Stomach (tissue), 9 donors: Measurements from ENCODE around the gene ABR. TPM values are rescaled to one million over a fixed set of nuclear protein-coding genes. Genes with fewer than 3 reads are reported as not detected.
A peak's percentile ranks its signal among the peaks of the same experiment; 100 is the strongest.

Experiments
- DNase-seq, 2 donors: peaks; one replicate each; pipeline versions ENCODE4 v3.0.0 to v3.0.0-alpha.2; 2013 to 2019
- H3K27ac ChIP-seq, 5 donors: fragments of 200-600 bp in 4 of 5; sonication (generic) in 4 of 5; one replicate each; pipeline ENCODE4 v1.5.1; 2013 to 2019; ENCODE audit warnings: mild to moderate bottlenecking in 1 of 5, moderate library complexity in 1 of 5
- H3K27me3 ChIP-seq, 3 donors: fragments of 200-600 bp; sonication (generic); one replicate each; pipeline ENCODE4 v1.5.1; 2017 to 2019; ENCODE audit warnings: mixed run types in 1 of 3
- H3K36me3 ChIP-seq, 4 donors: fragments of 200-600 bp; sonication (generic); 1 replicate in 3 of 4; 2 replicates in 1 of 4; pipeline ENCODE4 v1.5.1; 2016 to 2019
- H3K4me1 ChIP-seq, 4 donors: fragments of 200-600 bp; sonication (generic); one replicate each; pipeline ENCODE4 v1.5.1; 2016 to 2019
- H3K4me3 ChIP-seq, 4 donors: fragments of 200-600 bp; sonication (generic) in 3 of 4; one replicate each; pipeline ENCODE4 v1.5.1; 2016 to 2019; ENCODE audit warnings: mild to moderate bottlenecking in 1 of 4
- H3K9me3 ChIP-seq, 4 donors: fragments of 200-600 bp; sonication (generic); one replicate each; pipeline ENCODE4 v1.5.1; 2016 to 2019
- EP300 ChIP-seq: sonication (generic); formaldehyde crosslinking; IDR thresholded peaks from one replicate; pipeline ENCODE4 v1.6.1; 2017; ENCODE audit warnings: antibody characterized with exemption
- POLR2A ChIP-seq, 4 donors: fragments of 450-650 bp; IDR thresholded peaks; one replicate each; pipeline ENCODE4 v1.6.1; 2016; ENCODE audit warnings: antibody characterized with exemption in 4 of 4, control low read depth in 2 of 4, mild to moderate bottlenecking in 1 of 4, moderate library complexity in 1 of 4
- POLR2AphosphoS5 ChIP-seq, 3 donors: sonication (generic); formaldehyde crosslinking; IDR thresholded peaks; one replicate each; pipeline ENCODE4 v1.6.1; 2016; ENCODE audit warnings: antibody characterized with exemption in 3 of 3
- WGBS, 5 donors: extraction: QIAGEN DNeasy Blood & Tissue Kit in 3 of 5; methylation state at CpG; one replicate each; pipeline versions ENCODE4 v1.1.5 to v1.1.7; 2013 to 2018; 5-methylcytosine and 5-hydroxymethylcytosine counted together
- intact Hi-C: fragments of 100-400 bp; cut with DNase I; formaldehyde crosslinking; loops from one replicate; pipeline ENCODE4 v1.15.1; 2023; ENCODE audit warnings: low total_unique reads
- polyA plus RNA-seq, 3 donors: library from polyadenylated mRNA; stranded (reverse); fragments of 200-250 nt; gene quantifications; one replicate each; pipeline ENCODE4 v1.2.3, GENCODE V29; 2013
- total RNA-seq, 5 donors: library from RNA; depleted of rRNA; stranded (reverse); fragments of >200 nt; gene quantifications; one replicate each; pipeline versions ENCODE4 v1.1.0 to v1.2.3, GENCODE V29; 2014 to 2016
- TF ChIP-seq, protein P1 (sequence below), 7 experiments: fragments of 450-650 bp in 4 of 7; fragments of 200-600 bp in 3 of 7; sonication (generic) in 3 of 7; IDR thresholded peaks; one replicate each; pipeline ENCODE4 v1.5.1; 2016 to 2019; ENCODE audit warnings: antibody characterized with exemption in 7 of 7, control low read depth in 2 of 7, mild to moderate bottlenecking in 1 of 7
- donor health status: healthy with polysubstance abuse.
- donor health status: Bipolar disorder and iron deficiency.
- donor health status: healthy.

ABR gene
- total and polyA plus RNA-seq, 8 donors, result 28.3 to 1,523 (median 73.4) TPM

DNA sequence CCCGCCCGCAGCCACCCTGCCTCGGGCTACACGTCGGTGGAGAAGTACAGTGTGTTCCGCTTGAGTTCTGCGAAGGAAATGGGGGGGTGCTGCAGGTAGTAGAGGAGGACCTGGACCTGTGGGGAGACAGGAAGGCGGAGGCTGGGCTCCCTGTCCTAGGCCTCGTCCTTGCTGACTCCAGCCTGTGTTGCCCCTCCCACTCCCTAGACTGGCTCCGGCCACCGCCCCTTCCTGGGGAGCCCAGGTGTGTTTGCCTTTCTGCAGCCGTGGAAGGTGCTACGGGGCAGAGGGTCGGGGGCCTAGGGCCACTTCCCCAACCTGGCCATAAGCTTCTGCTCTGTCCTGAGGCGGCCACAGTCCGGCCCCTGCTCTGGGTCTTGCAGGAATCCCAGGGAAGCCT, 173.7 kb downstream of the ABR start:
- intact Hi-C loops, result loop anchor here (10.0 kb wide), 1 partner anchor 49 kb away; no protein-coding TSS in a partner anchor
- no peak for TF ChIP-seq POLR2A (IDR thresholded peaks at IDR 0.05)
- peak in 2 of 3 donors; percentile 30 to 52 for TF ChIP-seq POLR2AphosphoS5 (IDR thresholded peaks at IDR 0.05)
- no peak for TF ChIP-seq EP300
- peak; percentile 81 to 87 for DNase-seq
- Histone ChIP-seq H3K27ac (peak overlapping the region; percentile 86 to 91 (median 89)), H3K4me3 (peak overlapping the region; percentile 16 to 25 (median 20)), H3K27me3 (no peaks in the 10 kb centered on the region), H3K36me3 (peaks cover 48 to 97% (median 93%) of the 10 kb centered on the region in 4 donors), H3K9me3 (no peaks in the 10 kb centered on the region), H3K4me1 (peaks cover 54 to 86% (median 72%) of the 10 kb centered on the region in 4 donors)
- WGBS, 5 donors, result 28 to 51% (median 35%) methylated on average over 11 to 16 of the region's 16 CpGs

GRCh38 chr17:1005361-1005946, 174.3 kb downstream of the ABR start:
- Histone ChIP-seq H3K27me3 (no peaks in the 10 kb centered on the region), H3K27ac (peak overlapping the region; percentile 86 to 91 (median 89)), H3K4me3 (peak overlapping the region; percentile 16 to 25 (median 20)), H3K36me3 (peaks cover 48 to 97% (median 93%) of the 10 kb centered on the region in 4 donors), H3K4me1 (peaks cover 59 to 92% (median 78%) of the 10 kb centered on the region in 4 donors), H3K9me3 (no peaks in the 10 kb centered on the region)
- TF ChIP-seq EP300 (no peak), POLR2AphosphoS5 (IDR thresholded peaks at IDR 0.05) (peak; percentile 6 to 70 (median 31))
- DNase-seq, result peak; percentile 85 to 91
- 10 to 23% (median 16%) methylated on average over 23 of the region's 23 CpGs for WGBS, 5 donors
- intact Hi-C loops, result loop anchor here (10.0 kb wide), 1 partner anchor 49 kb away; no protein-coding TSS in a partner anchor

GRCh38 chr17:1004769-1005295, 174.9 kb downstream of the ABR start:
- peak overlapping the region; percentile 86 to 91 (median 89) for H3K27ac ChIP-seq
- intact Hi-C loops, result loop anchor here (10.0 kb wide), 1 partner anchor 50 kb away; no protein-coding TSS in a partner anchor
- H3K4me3 ChIP-seq, result no peak overlapping the region
- TF ChIP-seq POLR2AphosphoS5 (IDR thresholded peaks at IDR 0.05), result peak in 1 of 3 donors; percentile 25
- TF ChIP-seq POLR2A (IDR thresholded peaks at IDR 0.05), result no peak
- WGBS, 5 donors, result 27 to 61% (median 44%) methylated on average over 10 to 13 of the region's 13 CpGs
- H3K9me3 ChIP-seq, result no peaks in the 10 kb centered on the region
- peaks cover 59 to 96% (median 81%) of the 10 kb centered on the region in 4 donors for H3K4me1 ChIP-seq
- peak; percentile 33 to 51 for DNase-seq
- peaks cover 48 to 97% (median 93%) of the 10 kb centered on the region in 4 donors for H3K36me3 ChIP-seq
- H3K27me3 ChIP-seq, result no peaks in the 10 kb centered on the region

DNA sequence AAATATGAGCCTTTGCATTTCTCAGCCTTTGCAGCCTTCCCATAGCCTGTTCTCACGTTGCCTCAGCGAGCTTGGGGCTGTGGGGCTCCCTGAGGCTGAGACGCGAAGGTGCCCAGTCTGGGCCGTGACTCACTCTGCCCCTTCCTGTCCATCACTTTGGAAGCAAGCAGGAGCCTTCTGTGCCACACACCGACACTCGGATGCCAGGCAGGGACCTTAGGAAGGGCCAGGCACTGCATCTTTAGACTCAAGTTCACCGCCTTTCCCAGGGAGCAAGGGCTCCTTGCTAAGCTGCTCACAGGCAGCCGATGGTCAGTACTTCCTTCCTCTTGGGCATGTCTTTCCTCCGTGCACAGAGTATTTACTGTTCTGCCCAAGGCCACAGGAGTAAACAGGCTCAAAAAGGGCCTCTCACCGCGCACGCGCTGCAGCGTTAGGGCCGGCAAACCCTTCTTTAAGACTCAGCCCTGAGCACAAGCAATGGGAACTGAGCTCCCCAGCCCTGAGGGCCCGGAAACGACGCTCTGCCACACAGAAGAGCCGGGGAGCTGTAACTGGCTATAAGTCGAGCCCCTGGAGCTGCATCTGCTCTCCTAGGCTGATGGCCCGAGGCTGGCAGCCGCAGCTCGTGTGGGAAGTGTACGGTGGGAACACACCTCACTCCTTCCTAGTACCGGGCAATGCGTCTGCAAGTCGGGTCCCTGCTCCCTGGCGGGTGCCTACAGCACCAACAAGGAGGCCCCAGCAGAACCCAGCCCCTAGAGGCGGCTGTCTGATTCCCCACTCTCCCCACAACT, 175.6 kb downstream of the ABR start:
- 21 to 53% (median 35%) methylated on average over 21 to 30 of the region's 30 CpGs for WGBS, 5 donors
- peak in 2 of 3 donors; percentile 35 to 68 for TF ChIP-seq POLR2AphosphoS5 (IDR thresholded peaks at IDR 0.05)
- TF ChIP-seq, protein P1, sequence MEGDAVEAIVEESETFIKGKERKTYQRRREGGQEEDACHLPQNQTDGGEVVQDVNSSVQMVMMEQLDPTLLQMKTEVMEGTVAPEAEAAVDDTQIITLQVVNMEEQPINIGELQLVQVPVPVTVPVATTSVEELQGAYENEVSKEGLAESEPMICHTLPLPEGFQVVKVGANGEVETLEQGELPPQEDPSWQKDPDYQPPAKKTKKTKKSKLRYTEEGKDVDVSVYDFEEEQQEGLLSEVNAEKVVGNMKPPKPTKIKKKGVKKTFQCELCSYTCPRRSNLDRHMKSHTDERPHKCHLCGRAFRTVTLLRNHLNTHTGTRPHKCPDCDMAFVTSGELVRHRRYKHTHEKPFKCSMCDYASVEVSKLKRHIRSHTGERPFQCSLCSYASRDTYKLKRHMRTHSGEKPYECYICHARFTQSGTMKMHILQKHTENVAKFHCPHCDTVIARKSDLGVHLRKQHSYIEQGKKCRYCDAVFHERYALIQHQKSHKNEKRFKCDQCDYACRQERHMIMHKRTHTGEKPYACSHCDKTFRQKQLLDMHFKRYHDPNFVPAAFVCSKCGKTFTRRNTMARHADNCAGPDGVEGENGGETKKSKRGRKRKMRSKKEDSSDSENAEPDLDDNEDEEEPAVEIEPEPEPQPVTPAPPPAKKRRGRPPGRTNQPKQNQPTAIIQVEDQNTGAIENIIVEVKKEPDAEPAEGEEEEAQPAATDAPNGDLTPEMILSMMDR (IDR thresholded peaks at IDR 0.05), result no peak
- no peaks in the 10 kb centered on the region for H3K27me3 ChIP-seq
- no peak overlapping the region for H3K4me3 ChIP-seq
- peak overlapping the region; percentile 86 to 91 (median 89) for H3K27ac ChIP-seq
- peak; percentile 69 to 71 for DNase-seq
- H3K4me1 ChIP-seq, result peaks cover 59 to 95% (median 83%) of the 10 kb centered on the region in 4 donors
- H3K9me3 ChIP-seq, result no peaks in the 10 kb centered on the region
- peaks cover 47 to 97% (median 92%) of the 10 kb centered on the region in 4 donors for H3K36me3 ChIP-seq
- intact Hi-C loops, result loop anchor here (10.0 kb wide), 1 partner anchor 51 kb away; no protein-coding TSS in a partner anchor

- H3K4me3 ChIP-seq, result peak overlapping the region in 1 of 4 donors; percentile 6
- peaks cover 61 to 96% (median 87%) of the 10 kb centered on the region in 4 donors for H3K4me1 ChIP-seq
- H3K27ac ChIP-seq, result peak overlapping the region; percentile 86 to 91 (median 89)
- no peaks in the 10 kb centered on the region for H3K9me3 ChIP-seq
- peaks cover 47 to 91% (median 86%) of the 10 kb centered on the region in 4 donors for H3K36me3 ChIP-seq
- no peaks in the 10 kb centered on the region for H3K27me3 ChIP-seq
- DNase-seq, result no peak
- TF ChIP-seq POLR2AphosphoS5 (IDR thresholded peaks at IDR 0.05) (no peak), POLR2A (IDR thresholded peaks at IDR 0.05) (no peak), EP300 (no peak)
- TF ChIP-seq, protein P1 (IDR thresholded peaks at IDR 0.05), result no peak
- intact Hi-C loops, result loop anchor here (10.0 kb wide), 1 partner anchor 51 kb away; no protein-coding TSS in a partner anchor
- WGBS, 5 donors, result 57 to 87% (median 84%) methylated on average over 1 to 5 of the region's 5 CpGs
These were observed 176.2 kb downstream of the ABR start for GRCh38 chr17:1003633-1003971.
